NOMO-1 treated with DMSO at 0.1 percent for 48 hours (cell line): Measurements from ENCODE around the gene TAF6.

ENCODE experiments used
- DNase-seq: peaks from one replicate; lab custom pipeline; 2025; ENCODE audit not compliant: unreplicated experiment; lab: John Stamatoyannopoulos, UW

Gene TAF6

DNA sequence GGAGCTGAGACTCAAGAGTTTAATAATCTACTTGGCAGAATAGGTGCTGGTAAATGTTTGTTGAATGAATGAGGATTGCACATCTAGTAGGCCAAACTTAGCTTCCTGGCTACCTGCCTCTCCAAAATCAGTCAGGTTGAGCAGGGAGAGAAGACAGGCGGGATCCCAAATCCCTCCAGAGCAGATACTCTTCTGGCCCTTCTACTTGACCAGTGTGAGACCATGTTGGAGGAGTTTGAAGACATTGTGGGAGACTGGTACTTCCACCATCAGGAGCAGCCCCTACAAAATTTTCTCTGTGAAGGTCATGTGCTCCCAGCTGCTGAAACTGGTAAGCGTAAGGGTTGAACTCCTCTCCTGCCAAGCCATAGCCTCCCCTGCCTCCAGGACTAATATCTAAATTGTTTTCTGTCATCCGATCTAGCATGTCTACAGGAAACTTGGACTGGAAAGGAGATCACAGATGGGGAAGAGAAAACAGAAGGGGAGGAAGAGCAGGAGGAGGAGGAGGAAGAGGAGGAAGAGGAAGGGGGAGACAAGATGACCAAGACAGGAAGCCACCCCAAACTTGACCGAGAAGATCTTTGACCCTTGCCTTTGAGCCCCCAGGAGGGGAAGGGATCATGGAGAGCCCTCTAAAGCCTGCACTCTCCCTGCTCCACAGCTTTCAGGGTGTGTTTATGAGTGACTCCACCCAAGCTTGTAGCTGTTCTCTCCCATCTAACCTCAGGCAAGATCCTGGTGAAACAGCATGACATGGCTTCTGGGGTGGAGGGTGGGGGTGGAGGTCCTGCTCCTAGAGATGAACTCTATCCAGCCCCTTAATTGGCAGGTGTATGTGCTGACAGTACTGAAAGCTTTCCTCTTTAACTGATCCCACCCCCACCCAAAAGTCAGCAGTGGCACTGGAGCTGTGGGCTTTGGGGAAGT, 5.4 kb upstream of the TAF6 start:
- no peak for DNase-seq

- DNase-seq: no peak
Measured at GRCh38 chr7:100122568-100122967, 3.4 kb upstream of the TAF6 start.

- DNase-seq: no peak
Measured at GRCh38 chr7:100122067-100122466, 2.9 kb upstream of the TAF6 start.

DNA sequence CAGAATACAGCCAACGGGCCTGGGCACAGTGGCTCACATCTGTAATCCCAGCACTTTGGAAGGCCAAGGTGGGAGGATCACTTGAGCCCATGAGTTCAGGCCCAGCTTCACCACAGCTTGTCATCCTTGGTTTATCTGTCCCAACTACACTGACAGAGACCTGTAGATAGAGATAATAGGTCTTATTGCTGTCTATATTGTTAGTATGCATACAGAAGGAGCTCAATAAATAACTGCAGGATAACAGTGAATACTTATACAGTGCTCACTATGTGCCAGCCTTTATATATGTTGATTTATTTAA, 1.5 kb upstream of the TAF6 start:
- no peak for DNase-seq

DNA sequence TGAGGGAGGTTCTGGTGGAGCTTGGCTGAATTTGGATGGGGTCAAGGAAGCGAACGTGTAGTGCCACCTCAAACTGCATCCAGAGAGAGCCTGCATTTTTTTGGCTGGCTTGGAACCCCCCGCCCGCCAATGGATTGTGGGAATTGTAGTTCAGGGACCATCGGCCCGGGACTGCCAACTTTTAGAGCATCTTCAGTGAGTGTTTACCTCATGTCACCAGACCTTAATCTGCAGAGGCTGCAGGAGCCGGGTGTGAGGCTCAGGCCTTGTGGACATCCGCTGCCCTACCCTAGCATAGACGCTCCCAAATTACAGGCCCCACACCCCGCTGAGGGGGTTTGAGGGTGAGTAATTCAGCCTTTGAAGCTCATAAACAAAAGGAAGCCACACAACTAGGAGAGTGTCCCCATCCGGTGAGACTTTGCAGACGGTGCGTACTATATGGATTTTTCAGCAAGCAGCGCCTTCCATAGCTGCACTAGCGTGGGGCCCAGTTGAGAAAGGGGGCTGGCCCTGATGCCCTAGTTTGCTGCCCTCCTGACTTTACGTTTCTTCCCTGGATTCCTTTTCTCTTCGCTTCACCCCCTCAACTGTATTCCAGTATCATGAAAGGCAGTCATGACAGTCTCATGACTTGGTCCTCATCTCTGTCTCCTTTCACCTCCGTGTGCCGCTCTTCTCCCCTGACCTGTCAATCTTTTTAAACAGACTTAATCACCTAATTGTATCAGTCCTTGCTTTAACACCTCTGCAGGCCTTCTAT, 993 bp upstream of the TAF6 start:
- peak; percentile 69 for DNase-seq

DNA sequence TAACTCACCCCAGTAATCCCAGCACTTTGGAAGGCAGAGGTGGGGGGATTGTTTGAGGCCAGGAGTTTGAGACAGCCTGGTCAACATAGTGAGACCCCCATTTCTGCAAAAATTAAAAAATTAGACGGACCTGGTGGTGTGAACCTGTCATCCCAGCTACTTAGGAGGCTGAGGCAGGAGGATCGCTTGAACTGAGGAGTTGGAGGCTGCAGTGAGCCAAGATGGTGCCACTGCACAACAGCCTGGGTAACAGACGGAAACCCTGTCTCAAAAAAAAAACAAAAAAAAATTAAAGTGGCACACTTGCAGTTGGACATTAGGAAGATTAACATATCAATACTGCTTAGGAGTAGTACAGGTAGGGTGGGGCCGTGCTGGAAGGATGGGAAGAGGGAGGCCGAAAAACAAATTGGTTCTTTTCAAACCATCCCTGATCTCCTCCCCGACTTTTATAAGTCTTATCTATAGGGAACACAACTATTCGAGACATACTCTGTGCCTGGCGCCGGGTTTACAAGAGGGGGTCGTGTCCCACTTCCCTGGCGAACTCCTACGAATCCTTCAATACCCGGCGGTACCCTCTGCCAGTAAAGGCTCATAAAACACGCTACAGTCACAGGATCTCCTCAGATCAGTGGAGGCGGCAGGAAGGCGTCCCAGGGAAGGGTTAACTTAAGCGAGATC, 628 bp downstream of the TAF6 start:
- no peak for DNase-seq

GRCh38 chr7:100115026-100115425, 4.1 kb downstream of the TAF6 start:
- DNase-seq: no peak

GRCh38 chr7:100111914-100112313, 7.2 kb downstream of the TAF6 start:
- DNase-seq: no peak

- DNase-seq: no peak
Measured at GRCh38 chr7:100111156-100111555, 8.0 kb downstream of the TAF6 start.

GRCh38 chr7:100109521-100110163, 9.5 kb downstream of the TAF6 start:
- DNase-seq: no peak

GRCh38 chr7:100107890-100108289, 11.3 kb downstream of the TAF6 start:
- no peak for DNase-seq

DNA sequence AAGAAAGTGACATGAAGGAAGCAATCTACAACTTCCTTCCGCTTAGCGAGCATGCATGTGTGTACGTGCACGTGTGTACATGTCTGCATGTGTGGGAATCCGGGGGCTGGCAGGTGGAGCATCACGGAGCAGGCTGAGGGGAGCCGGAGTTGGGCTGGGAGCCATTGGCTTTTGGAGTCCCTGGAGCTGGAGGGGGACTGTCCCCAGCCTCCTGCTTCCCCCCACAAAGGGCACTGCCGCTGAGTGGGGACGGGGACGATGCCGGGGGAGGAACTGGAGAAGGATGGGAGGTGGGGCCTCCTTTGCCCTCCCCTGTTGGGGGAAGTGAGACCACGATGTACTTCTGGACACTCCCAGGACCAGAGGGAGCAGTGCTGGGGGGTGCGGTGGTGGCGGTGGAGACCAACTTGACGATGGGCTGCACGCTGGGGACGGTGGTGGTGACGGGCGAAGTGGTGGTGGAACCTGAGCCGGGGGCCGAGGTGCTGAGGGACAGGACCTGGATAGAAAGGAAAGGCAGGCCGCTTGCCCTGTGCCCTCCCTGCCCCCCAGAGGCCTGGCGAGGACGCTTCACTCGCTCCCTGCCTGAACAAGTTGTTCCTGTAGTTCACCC, 11.9 kb downstream of the TAF6 start:
- no peak for DNase-seq

GRCh38 chr7:100106633-100107032, 12.5 kb downstream of the TAF6 start:
- no peak for DNase-seq

- no peak for DNase-seq
Measured at GRCh38 chr7:100105534-100105933, 13.6 kb downstream of the TAF6 start.

DNA sequence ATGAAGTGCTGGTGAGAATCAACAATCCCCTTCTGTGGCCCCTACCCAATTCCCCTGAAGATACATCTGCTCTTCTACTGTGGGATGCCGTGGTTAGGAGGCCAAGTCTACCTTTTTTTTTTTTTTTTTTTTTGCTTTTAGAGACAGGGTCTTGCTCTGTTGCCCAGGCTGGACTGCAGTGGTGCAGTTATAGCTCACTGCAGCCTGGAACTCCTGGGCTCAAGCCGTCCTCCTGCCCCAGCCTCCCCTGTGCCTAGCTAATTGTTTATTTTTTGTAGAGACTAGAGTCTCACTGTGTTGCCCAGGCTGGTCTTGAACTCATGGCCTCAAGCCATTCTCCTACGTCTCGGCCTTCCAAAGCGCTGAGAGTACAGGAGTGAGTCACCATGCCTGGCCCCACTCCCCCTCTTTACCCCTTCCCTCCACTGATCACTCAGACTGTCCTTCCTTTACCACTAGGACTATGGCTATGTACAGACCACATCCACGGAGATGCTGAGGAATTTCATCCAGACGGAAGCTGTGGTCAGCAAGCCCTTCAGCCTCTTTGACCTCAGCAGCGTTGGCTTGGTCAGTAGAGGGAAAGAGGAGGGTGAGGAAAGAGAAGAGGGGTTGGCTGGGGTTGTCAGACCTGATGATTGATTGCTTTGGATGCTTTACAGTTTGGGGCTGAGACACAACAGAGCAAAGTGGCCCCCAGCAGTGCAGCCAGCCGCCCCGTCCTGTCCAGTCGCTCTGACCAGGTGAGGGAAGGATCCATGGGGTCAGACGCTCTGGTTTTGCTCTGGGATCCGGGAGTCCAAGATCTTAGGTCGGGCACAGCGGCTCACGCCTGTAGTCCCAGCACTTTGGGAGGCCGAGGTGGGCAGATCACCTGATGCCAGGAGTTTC, 16.0 kb downstream of the TAF6 start:
- no peak for DNase-seq

DNA sequence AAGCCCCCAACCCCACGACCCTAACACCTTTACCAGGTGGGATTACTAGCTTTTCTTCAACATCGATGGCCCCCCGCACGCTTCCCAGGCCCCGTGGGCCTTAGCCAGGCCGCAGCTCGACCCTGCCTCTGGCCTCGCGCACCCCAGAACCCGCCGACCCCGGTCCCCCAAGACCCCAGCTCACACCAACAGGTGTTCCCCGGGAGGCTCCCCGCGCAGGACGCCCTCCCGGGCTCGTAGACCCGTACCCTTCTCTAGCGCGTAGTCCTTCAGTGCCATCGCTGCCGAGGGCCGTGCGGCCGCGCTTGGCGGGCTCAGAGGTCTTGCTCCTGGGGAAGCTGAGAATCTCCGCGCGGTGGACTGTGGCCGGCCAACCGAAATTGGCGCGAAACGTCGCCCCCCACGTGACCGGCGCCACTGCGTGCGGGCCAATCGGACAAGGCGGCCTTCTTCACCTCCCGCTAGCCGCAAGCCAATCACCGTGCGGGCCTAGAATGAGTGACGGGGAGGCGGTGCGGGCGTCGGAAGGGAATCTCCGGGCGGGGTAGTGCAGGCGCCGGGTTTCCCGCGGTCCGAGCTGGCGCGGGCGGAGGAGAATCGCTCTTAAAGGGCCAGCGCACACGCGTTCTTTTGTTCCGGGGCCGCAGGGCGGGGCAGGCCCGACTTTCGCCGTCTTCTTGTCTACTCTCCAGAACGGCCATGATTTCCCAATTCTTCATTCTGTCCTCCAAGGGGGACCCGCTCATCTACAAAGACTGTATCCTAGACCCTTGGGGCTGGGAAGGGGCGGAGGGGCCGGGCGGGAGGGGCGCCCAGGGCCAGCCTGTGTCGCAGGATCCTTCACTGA, 17.9 kb downstream of the TAF6 start, which contains the start of the genes AP4M1 and MCM7:
Gene AP4M1, plus strand, starts transcription at position 628 of the 847 bp plus-strand sequence. Its CDS starts 72 bp downstream, at position 700.
Gene MCM7, minus strand, starts transcription at position 382 of the 847 bp plus-strand sequence. Its CDS starts 103 bp downstream, at position 279.
- DNase-seq: peak; percentile 100

DNA sequence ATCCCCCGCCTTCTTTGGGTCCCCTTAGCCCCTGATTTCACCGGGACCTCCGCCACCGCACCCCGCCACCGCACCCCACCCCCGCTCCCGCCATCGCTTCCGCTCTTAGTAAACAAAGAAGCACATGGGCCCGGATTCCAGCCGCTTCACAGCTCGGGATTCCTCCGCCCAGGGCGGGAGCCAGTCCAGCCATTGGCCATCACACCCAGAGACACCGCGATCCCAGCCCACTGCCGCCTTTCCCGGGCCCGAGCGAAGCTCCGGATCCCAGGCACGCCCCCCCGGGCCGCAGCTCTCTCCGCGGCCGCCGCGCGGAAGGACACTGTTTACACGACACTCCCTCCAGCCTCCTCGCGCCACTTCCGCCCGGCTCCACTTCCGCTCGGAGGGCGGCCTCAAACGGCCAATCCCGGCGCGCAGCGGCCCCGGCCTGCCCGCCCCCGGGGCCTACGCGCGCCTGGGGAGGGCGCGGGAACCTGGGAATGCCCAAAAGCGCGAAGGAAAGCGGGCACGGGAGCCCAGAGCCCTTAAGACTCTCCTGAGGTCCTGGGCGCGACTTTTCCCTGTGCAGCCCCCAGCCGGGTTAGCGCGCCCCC, 18.6 kb downstream of the TAF6 start:
- DNase-seq: peak; percentile 89

- DNase-seq: no peak
Measured at GRCh38 chr7:100099452-100099851, 19.7 kb downstream of the TAF6 start.
